Activated naive CD8-positive, alpha-beta T cell (primary cell): ENCODE measurements around the gene FBXO8.
A peak's percentile ranks its signal among the peaks of the same experiment; 100 is the strongest.
"Not testable (repeated sequence)": the region's sequence is repeated elsewhere in the genome, so short reads cannot be mapped to it uniquely, and the experiment has no call there.

ENCODE experiments used
- H3K27ac Mint-ChIP-seq: one replicate; pipeline ENCODE4 v1.8.0; 2021; ENCODE audit warnings: mixed read lengths
- H3K27me3 Mint-ChIP-seq: one replicate; pipeline ENCODE4 v1.8.0; 2021; ENCODE audit warnings: mixed read lengths
- H3K36me3 Mint-ChIP-seq: one replicate; pipeline ENCODE4 v1.8.0; 2021; ENCODE audit warnings: mixed read lengths
- H3K4me1 Mint-ChIP-seq: one replicate; pipeline ENCODE4 v1.8.0; 2021; ENCODE audit warnings: low read depth, mixed read lengths
- H3K4me3 Mint-ChIP-seq: one replicate; pipeline ENCODE4 v1.8.0; 2021; ENCODE audit warnings: mild to moderate bottlenecking, mixed read lengths
- H3K9me3 Mint-ChIP-seq: one replicate; pipeline ENCODE4 v1.8.0; 2021; ENCODE audit warnings: low read depth, mixed read lengths

Gene FBXO8

GRCh38 chr4:174304664-174305063, 21.2 kb upstream of the FBXO8 start:
- no peak overlapping the region for H3K4me3 Mint-ChIP-seq
- H3K4me1 Mint-ChIP-seq: peaks cover 4% of the 10 kb centered on the region
- peaks cover 28% of the 10 kb centered on the region for H3K36me3 Mint-ChIP-seq
- no peak overlapping the region for H3K27ac Mint-ChIP-seq
- H3K27me3 Mint-ChIP-seq: no peaks in the 10 kb centered on the region
- H3K9me3 Mint-ChIP-seq: no peaks in the 10 kb centered on the region

GRCh38 chr4:174303687-174304086, 20.2 kb upstream of the FBXO8 start:
- Mint-ChIP-seq H3K27ac (no peak overlapping the region), H3K4me1 (peaks cover 4% of the 10 kb centered on the region), H3K4me3 (no peak overlapping the region), H3K36me3 (peaks cover 29% of the 10 kb centered on the region), H3K9me3 (no peaks in the 10 kb centered on the region), H3K27me3 (no peaks in the 10 kb centered on the region)

GRCh38 chr4:174295142-174295541, 11.7 kb upstream of the FBXO8 start:
- not testable (repeated sequence) for H3K27me3 Mint-ChIP-seq, H3K4me1 Mint-ChIP-seq, H3K4me3 Mint-ChIP-seq, H3K9me3 Mint-ChIP-seq, H3K27ac Mint-ChIP-seq
- peaks cover 28% of the 10 kb centered on the region for H3K36me3 Mint-ChIP-seq

- not testable (repeated sequence) for H3K27me3 Mint-ChIP-seq, H3K4me3 Mint-ChIP-seq, H3K27ac Mint-ChIP-seq, H3K9me3 Mint-ChIP-seq, H3K4me1 Mint-ChIP-seq
- peaks cover 24% of the 10 kb centered on the region for H3K36me3 Mint-ChIP-seq
Measured at GRCh38 chr4:174294641-174295040, 11.2 kb upstream of the FBXO8 start.

GRCh38 chr4:174292473-174292872, 9.0 kb upstream of the FBXO8 start:
- Mint-ChIP-seq H3K4me1 (peaks cover 16% of the 10 kb centered on the region), H3K27ac (no peak overlapping the region), H3K4me3 (no peak overlapping the region), H3K27me3 (no peaks in the 10 kb centered on the region), H3K36me3 (peaks cover 26% of the 10 kb centered on the region), H3K9me3 (peaks cover 9% of the 10 kb centered on the region)

- peaks cover 7% of the 10 kb centered on the region for H3K36me3 Mint-ChIP-seq
- no peaks in the 10 kb centered on the region for H3K9me3 Mint-ChIP-seq
- no peaks in the 10 kb centered on the region for H3K27me3 Mint-ChIP-seq
- peaks cover 51% of the 10 kb centered on the region for H3K4me1 Mint-ChIP-seq
- H3K4me3 Mint-ChIP-seq: no peak overlapping the region
- H3K27ac Mint-ChIP-seq: no peak overlapping the region
Measured at GRCh38 chr4:174286870-174287269, 3.4 kb upstream of the FBXO8 start.

GRCh38 chr4:174284487-174284886, 1.0 kb upstream of the FBXO8 start:
- Mint-ChIP-seq H3K4me1 (peaks cover 66% of the 10 kb centered on the region), H3K27me3 (no peaks in the 10 kb centered on the region)

GRCh38 chr4:174282836-174283506, 496 bp downstream of the FBXO8 start:
- Mint-ChIP-seq H3K4me1 (peaks cover 71% of the 10 kb centered on the region), H3K27ac (peak overlapping the region; percentile 100), H3K9me3 (no peaks in the 10 kb centered on the region), H3K4me3 (peak overlapping the region; percentile 100), H3K27me3 (no peaks in the 10 kb centered on the region), H3K36me3 (peaks cover 8% of the 10 kb centered on the region)

More at GRCh38 chr4:174284487-174284886, 1.0 kb upstream of the FBXO8 start:
- no peaks in the 10 kb centered on the region for H3K9me3 Mint-ChIP-seq
- H3K36me3 Mint-ChIP-seq: peaks cover 6% of the 10 kb centered on the region
- H3K27ac Mint-ChIP-seq: peak overlapping the region; percentile 100
- H3K4me3 Mint-ChIP-seq: peak overlapping the region; percentile 100

GRCh38 chr4:174281901-174282300, 1.6 kb downstream of the FBXO8 start:
- Mint-ChIP-seq H3K4me1 (peaks cover 78% of the 10 kb centered on the region), H3K4me3 (peak overlapping the region; percentile 100), H3K9me3 (no peaks in the 10 kb centered on the region), H3K27me3 (no peaks in the 10 kb centered on the region), H3K27ac (no peak overlapping the region), H3K36me3 (peaks cover 8% of the 10 kb centered on the region)

GRCh38 chr4:174281182-174281737, 2.2 kb downstream of the FBXO8 start:
- Mint-ChIP-seq H3K36me3 (peaks cover 8% of the 10 kb centered on the region), H3K27me3 (no peaks in the 10 kb centered on the region), H3K4me3 (peak overlapping the region; percentile 3), H3K4me1 (peaks cover 76% of the 10 kb centered on the region), H3K9me3 (no peaks in the 10 kb centered on the region), H3K27ac (no peak overlapping the region)

- H3K9me3 Mint-ChIP-seq: no peaks in the 10 kb centered on the region
- H3K4me3 Mint-ChIP-seq: peak overlapping the region; percentile 34
- H3K27me3 Mint-ChIP-seq: no peaks in the 10 kb centered on the region
- peaks cover 71% of the 10 kb centered on the region for H3K4me1 Mint-ChIP-seq
- peaks cover 8% of the 10 kb centered on the region for H3K36me3 Mint-ChIP-seq
- no peak overlapping the region for H3K27ac Mint-ChIP-seq
Measured at GRCh38 chr4:174279433-174280155, 3.9 kb downstream of the FBXO8 start.

GRCh38 chr4:174278467-174278866, 5.0 kb downstream of the FBXO8 start:
- H3K9me3 Mint-ChIP-seq: no peaks in the 10 kb centered on the region
- no peaks in the 10 kb centered on the region for H3K27me3 Mint-ChIP-seq
- H3K27ac Mint-ChIP-seq: no peak overlapping the region
- H3K36me3 Mint-ChIP-seq: peaks cover 8% of the 10 kb centered on the region
- no peak overlapping the region for H3K4me3 Mint-ChIP-seq
- H3K4me1 Mint-ChIP-seq: peaks cover 71% of the 10 kb centered on the region

- Mint-ChIP-seq H3K27me3 (no peaks in the 10 kb centered on the region), H3K36me3 (peaks cover 10% of the 10 kb centered on the region), H3K9me3 (no peaks in the 10 kb centered on the region), H3K27ac (no peak overlapping the region), H3K4me1 (peaks cover 72% of the 10 kb centered on the region), H3K4me3 (no peak overlapping the region)
Measured at GRCh38 chr4:174277433-174277832, 6.0 kb downstream of the FBXO8 start.

GRCh38 chr4:174275101-174275500, 8.4 kb downstream of the FBXO8 start:
- H3K4me3 Mint-ChIP-seq: no peak overlapping the region
- H3K27ac Mint-ChIP-seq: no peak overlapping the region
- peaks cover 13% of the 10 kb centered on the region for H3K36me3 Mint-ChIP-seq
- peaks cover 61% of the 10 kb centered on the region for H3K4me1 Mint-ChIP-seq
- H3K9me3 Mint-ChIP-seq: no peaks in the 10 kb centered on the region
- no peaks in the 10 kb centered on the region for H3K27me3 Mint-ChIP-seq

GRCh38 chr4:174274436-174274835, 9.0 kb downstream of the FBXO8 start:
- Mint-ChIP-seq H3K4me3 (no peak overlapping the region), H3K9me3 (no peaks in the 10 kb centered on the region), H3K4me1 (peaks cover 54% of the 10 kb centered on the region), H3K36me3 (peaks cover 9% of the 10 kb centered on the region), H3K27ac (no peak overlapping the region), H3K27me3 (no peaks in the 10 kb centered on the region)
